A673 (cell line): ENCODE data around the gene COL4A1.

Experiments used
- EZH2 ChIP-seq: fragments of 200-600 bp; sonication (generic); IDR thresholded peaks from 2 replicates; pipeline ENCODE4 v1.6.1; 2017; ENCODE audit warnings: borderline replicate concordance, low read depth, mild to moderate bottlenecking, mixed read lengths, antibody characterized with exemption, low read length; ENCODE audit not compliant: poor library complexity, severe bottlenecking
- TF ChIP-seq, protein P1 (sequence below): fragments of 300-800, 200-600 bp; sonication (generic); conservative IDR thresholded peaks from 2 replicates; pipeline ENCODE4 v1.5.1; 2017; ENCODE audit warnings: low read depth, mild to moderate bottlenecking, antibody characterized with exemption, low read length, moderate library complexity, mixed read lengths

DNA sequence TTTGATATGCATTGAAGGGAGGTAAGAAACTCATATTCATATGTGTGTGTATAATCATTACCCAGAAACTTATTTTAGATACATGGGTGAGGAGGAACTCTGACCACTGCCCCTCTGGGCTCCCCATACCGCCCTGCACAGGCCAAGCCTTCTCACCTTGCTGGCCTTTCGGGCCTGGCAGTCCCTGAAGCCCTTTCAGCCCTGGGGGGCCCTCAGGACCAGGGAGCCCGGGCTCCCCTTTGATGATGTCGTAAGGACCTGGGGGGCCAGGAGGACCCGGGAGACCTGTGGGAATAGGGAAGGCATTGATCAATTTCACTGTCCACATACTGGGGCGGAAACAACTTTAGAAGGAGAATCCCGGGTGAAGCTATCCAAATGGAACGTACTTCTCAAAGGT lies 142.3 kb downstream of the COL4A1 start:
- TF ChIP-seq, protein P1, sequence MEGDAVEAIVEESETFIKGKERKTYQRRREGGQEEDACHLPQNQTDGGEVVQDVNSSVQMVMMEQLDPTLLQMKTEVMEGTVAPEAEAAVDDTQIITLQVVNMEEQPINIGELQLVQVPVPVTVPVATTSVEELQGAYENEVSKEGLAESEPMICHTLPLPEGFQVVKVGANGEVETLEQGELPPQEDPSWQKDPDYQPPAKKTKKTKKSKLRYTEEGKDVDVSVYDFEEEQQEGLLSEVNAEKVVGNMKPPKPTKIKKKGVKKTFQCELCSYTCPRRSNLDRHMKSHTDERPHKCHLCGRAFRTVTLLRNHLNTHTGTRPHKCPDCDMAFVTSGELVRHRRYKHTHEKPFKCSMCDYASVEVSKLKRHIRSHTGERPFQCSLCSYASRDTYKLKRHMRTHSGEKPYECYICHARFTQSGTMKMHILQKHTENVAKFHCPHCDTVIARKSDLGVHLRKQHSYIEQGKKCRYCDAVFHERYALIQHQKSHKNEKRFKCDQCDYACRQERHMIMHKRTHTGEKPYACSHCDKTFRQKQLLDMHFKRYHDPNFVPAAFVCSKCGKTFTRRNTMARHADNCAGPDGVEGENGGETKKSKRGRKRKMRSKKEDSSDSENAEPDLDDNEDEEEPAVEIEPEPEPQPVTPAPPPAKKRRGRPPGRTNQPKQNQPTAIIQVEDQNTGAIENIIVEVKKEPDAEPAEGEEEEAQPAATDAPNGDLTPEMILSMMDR, result no peak
- no peak for TF ChIP-seq EZH2
